ENCODE data around the gene BCL2L15.
A peak's percentile ranks its signal among the peaks of the same experiment; 100 is the strongest.

The BCL2L15 gene

DNA sequence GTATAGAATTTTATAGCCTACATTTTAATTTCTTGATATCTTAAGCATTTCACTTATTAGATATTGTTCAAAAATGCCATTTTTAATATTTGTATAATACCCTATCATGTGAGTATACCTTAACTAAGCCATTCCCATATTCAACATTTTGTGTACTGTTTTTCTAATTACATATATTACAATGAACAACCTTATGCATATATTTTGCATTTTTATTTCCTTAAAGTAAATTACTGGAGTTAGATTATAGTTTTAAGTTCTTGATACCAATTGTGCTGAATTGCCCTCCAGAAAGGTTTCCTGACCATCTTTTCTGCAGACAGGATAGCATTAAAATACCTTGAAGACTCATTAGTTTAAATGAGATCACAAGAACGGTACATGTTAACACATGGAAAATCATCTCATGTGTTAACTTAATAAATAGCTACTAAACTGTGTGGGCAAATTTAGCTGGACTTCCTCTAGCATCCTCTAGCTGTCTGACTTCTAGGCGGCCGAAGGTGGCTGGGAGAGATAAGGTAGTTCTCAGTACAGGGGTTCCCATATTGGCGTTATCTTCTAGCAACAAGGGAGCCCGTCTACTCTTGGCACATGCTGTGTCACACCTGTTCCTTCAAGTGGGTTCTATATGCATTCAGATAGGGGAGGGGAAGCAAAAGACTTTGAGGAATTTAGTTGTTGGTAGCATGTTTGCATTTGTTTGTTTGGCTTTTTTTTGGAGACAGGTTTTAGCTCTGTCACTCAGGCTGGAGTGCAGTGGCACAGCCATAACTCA, 26.7 kb upstream of the BCL2L15 start:
- Histone ChIP-seq H3K14ac (ENCODE audit: low read length) (no peak overlapping the region), H3K4ac (ENCODE audit: low read depth, low read length) (no peak overlapping the region), H3K9me3 (ENCODE audit: insufficient read depth, low read depth, low read length) (no peaks in the 10 kb centered on the region), H2BK120ac (ENCODE audit: insufficient read depth, low read length, poor library complexity) (no peak overlapping the region), H3K79me2 (ENCODE audit: control insufficient read depth, insufficient read depth, low read length, poor library complexity) (no peaks in the 10 kb centered on the region), H4K91ac (ENCODE audit: low read depth, low read length) (no peak overlapping the region), H3K18ac (ENCODE audit: low read length) (no peak overlapping the region), H3K4me1 (ENCODE audit: control insufficient read depth in 1 of 2, insufficient read depth in 2 of 2, low read length in 2 of 2) (no peaks in the 10 kb centered on the region), H3K4me3 (ENCODE audit: low read depth, low read length) (no peak overlapping the region), H2BK12ac (ENCODE audit: low read length) (no peak overlapping the region), H3K36me3 (ENCODE audit: control insufficient read depth in 1 of 2, insufficient read depth in 2 of 2, low read length in 2 of 2) (peaks cover 9 to 19% of the 10 kb centered on the region in 2 experiments), H3K23ac (ENCODE audit: low read length) (no peak overlapping the region), H3K4me2 (ENCODE audit: low read length) (no peak overlapping the region), H4K12ac (ENCODE audit: low read depth, low read length) (no peak overlapping the region), H3K27ac (ENCODE audit: low read depth, low read length) (no peak overlapping the region), H3K9ac (ENCODE audit: low read length) (no peak overlapping the region), H2AFZ (ENCODE audit: insufficient read depth, low read length, poor library complexity) (no peak overlapping the region), H3K27me3 (ENCODE audit: insufficient read depth, low read length) (no peaks in the 10 kb centered on the region), H2AK5ac (ENCODE audit: low read length) (no peak overlapping the region), H2BK5ac (ENCODE audit: low read depth, low read length, poor library complexity) (no peak overlapping the region), H3K79me1 (ENCODE audit: low read length) (no peaks in the 10 kb centered on the region), H4K8ac (ENCODE audit: low read depth, low read length) (no peak overlapping the region)
- WGBS (ENCODE audit: extremely low coverage, insufficient coverage, insufficient read length) = no CpG with 5 or more reads among the region's 5 CpGs
- DNase-seq = no peak

GRCh38 chr1:113913312-113913668, 25.9 kb upstream of the BCL2L15 start:
- no peaks in the 10 kb centered on the region for H3K79me1 ChIP-seq (ENCODE audit: low read length)
- no peak overlapping the region for H3K4me2 ChIP-seq (ENCODE audit: low read length)
- no peak overlapping the region for H3K9ac ChIP-seq (ENCODE audit: low read length)
- H3K14ac ChIP-seq (ENCODE audit: low read length) = no peak overlapping the region
- H4K12ac ChIP-seq (ENCODE audit: low read depth, low read length) = no peak overlapping the region
- H3K79me2 ChIP-seq (ENCODE audit: control insufficient read depth, insufficient read depth, low read length, poor library complexity) = no peaks in the 10 kb centered on the region
- H2AFZ ChIP-seq (ENCODE audit: insufficient read depth, low read length, poor library complexity) = no peak overlapping the region
- H4K91ac ChIP-seq (ENCODE audit: low read depth, low read length) = no peak overlapping the region
- no peak overlapping the region for H3K27ac ChIP-seq (ENCODE audit: low read depth, low read length)
- peaks cover 11 to 22% of the 10 kb centered on the region in 2 experiments for H3K36me3 ChIP-seq (ENCODE audit: control insufficient read depth in 1 of 2, insufficient read depth in 2 of 2, low read length in 2 of 2)
- H4K8ac ChIP-seq (ENCODE audit: low read depth, low read length) = no peak overlapping the region
- no peaks in the 10 kb centered on the region for H3K4me1 ChIP-seq (ENCODE audit: control insufficient read depth in 1 of 2, insufficient read depth in 2 of 2, low read length in 2 of 2)
- no peak overlapping the region for H3K4ac ChIP-seq (ENCODE audit: low read depth, low read length)
- H3K23ac ChIP-seq (ENCODE audit: low read length) = no peak overlapping the region
- H2BK5ac ChIP-seq (ENCODE audit: low read depth, low read length, poor library complexity) = no peak overlapping the region
- WGBS (ENCODE audit: extremely low coverage, insufficient coverage, insufficient read length) = no CpG with 5 or more reads among the region's 3 CpGs
- H2BK12ac ChIP-seq (ENCODE audit: low read length) = no peak overlapping the region
- H2BK120ac ChIP-seq (ENCODE audit: insufficient read depth, low read length, poor library complexity) = no peak overlapping the region
- no peak overlapping the region for H2AK5ac ChIP-seq (ENCODE audit: low read length)
- H3K4me3 ChIP-seq (ENCODE audit: low read depth, low read length) = no peak overlapping the region
- H3K18ac ChIP-seq (ENCODE audit: low read length) = no peak overlapping the region
- DNase-seq = no peak
- H3K27me3 ChIP-seq (ENCODE audit: insufficient read depth, low read length) = no peaks in the 10 kb centered on the region
- no peaks in the 10 kb centered on the region for H3K9me3 ChIP-seq (ENCODE audit: insufficient read depth, low read depth, low read length)

- no peak overlapping the region for H4K91ac ChIP-seq (ENCODE audit: low read depth, low read length)
- H3K9me3 ChIP-seq (ENCODE audit: insufficient read depth, low read depth, low read length) = no peaks in the 10 kb centered on the region
- H3K4me3 ChIP-seq (ENCODE audit: low read depth, low read length) = no peak overlapping the region
- H3K36me3 ChIP-seq (ENCODE audit: control insufficient read depth in 1 of 2, insufficient read depth in 2 of 2, low read length in 2 of 2) = peaks cover 12 to 27% of the 10 kb centered on the region in 2 experiments
- H4K8ac ChIP-seq (ENCODE audit: low read depth, low read length) = no peak overlapping the region
- no peak overlapping the region for H2AK5ac ChIP-seq (ENCODE audit: low read length)
- no peak overlapping the region for H3K18ac ChIP-seq (ENCODE audit: low read length)
- H4K12ac ChIP-seq (ENCODE audit: low read depth, low read length) = no peak overlapping the region
- H3K79me1 ChIP-seq (ENCODE audit: low read length) = no peaks in the 10 kb centered on the region
- H3K9ac ChIP-seq (ENCODE audit: low read length) = no peak overlapping the region
- H3K23ac ChIP-seq (ENCODE audit: low read length) = no peak overlapping the region
- no peaks in the 10 kb centered on the region for H3K27me3 ChIP-seq (ENCODE audit: insufficient read depth, low read length)
- no peak overlapping the region for H2BK5ac ChIP-seq (ENCODE audit: low read depth, low read length, poor library complexity)
- no CpG with 5 or more reads among the region's 6 CpGs for WGBS (ENCODE audit: extremely low coverage, insufficient coverage, insufficient read length)
- no peak overlapping the region for H3K4me2 ChIP-seq (ENCODE audit: low read length)
- no peak overlapping the region for H3K14ac ChIP-seq (ENCODE audit: low read length)
- H3K79me2 ChIP-seq (ENCODE audit: control insufficient read depth, insufficient read depth, low read length, poor library complexity) = no peaks in the 10 kb centered on the region
- H2AFZ ChIP-seq (ENCODE audit: insufficient read depth, low read length, poor library complexity) = no peak overlapping the region
- H3K4me1 ChIP-seq (ENCODE audit: control insufficient read depth in 1 of 2, insufficient read depth in 2 of 2, low read length in 2 of 2) = no peaks in the 10 kb centered on the region
- no peak overlapping the region for H2BK120ac ChIP-seq (ENCODE audit: insufficient read depth, low read length, poor library complexity)
- H3K4ac ChIP-seq (ENCODE audit: low read depth, low read length) = no peak overlapping the region
- no peak for DNase-seq
- H3K27ac ChIP-seq (ENCODE audit: low read depth, low read length) = no peak overlapping the region
- H2BK12ac ChIP-seq (ENCODE audit: low read length) = no peak overlapping the region
These were observed 25.4 kb upstream of the BCL2L15 start for GRCh38 chr1:113912594-113913311.

DNA sequence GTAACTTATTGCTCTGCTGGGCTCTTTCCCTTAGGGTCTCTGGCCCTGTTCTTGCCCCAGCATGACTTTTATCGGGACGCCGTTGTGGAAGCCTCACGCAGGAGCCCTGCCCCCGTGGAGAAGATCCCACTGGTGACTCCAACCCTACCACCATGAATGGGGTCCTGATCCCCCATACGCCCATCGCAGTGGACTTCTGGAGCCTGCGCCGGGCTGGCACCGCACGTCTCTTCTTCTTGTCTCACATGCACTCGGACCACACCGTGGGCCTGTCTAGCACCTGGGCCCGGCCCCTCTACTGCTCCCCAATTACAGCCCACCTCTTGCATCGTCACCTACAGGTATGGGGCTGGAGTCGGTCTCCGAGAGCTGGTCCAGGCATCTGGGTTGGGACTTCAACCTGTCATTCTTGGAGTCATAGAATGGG, 18.1 kb upstream of the BCL2L15 start:
- H3K79me1 ChIP-seq (ENCODE audit: low read length) = peaks cover 6% of the 10 kb centered on the region
- no CpG with 5 or more reads among the region's 17 CpGs for WGBS (ENCODE audit: extremely low coverage, insufficient coverage, insufficient read length)
- H3K4me2 ChIP-seq (ENCODE audit: low read length) = peak overlapping the region; percentile 87
- peak overlapping the region; percentile 35 for H2BK120ac ChIP-seq (ENCODE audit: insufficient read depth, low read length, poor library complexity)
- H3K4me3 ChIP-seq (ENCODE audit: low read depth, low read length) = peak overlapping the region; percentile 88
- peaks cover 3 to 14% of the 10 kb centered on the region in 2 experiments for H3K36me3 ChIP-seq (ENCODE audit: control insufficient read depth in 1 of 2, insufficient read depth in 2 of 2, low read length in 2 of 2)
- no peak overlapping the region for H2BK12ac ChIP-seq (ENCODE audit: low read length)
- H4K91ac ChIP-seq (ENCODE audit: low read depth, low read length) = peak overlapping the region; percentile 30
- H3K9ac ChIP-seq (ENCODE audit: low read length) = peak overlapping the region; percentile 90
- peak overlapping the region; percentile 81 for H4K8ac ChIP-seq (ENCODE audit: low read depth, low read length)
- peak overlapping the region; percentile 39 for H4K12ac ChIP-seq (ENCODE audit: low read depth, low read length)
- H3K23ac ChIP-seq (ENCODE audit: low read length) = no peak overlapping the region
- H3K27me3 ChIP-seq (ENCODE audit: insufficient read depth, low read length) = no peaks in the 10 kb centered on the region
- H2BK5ac ChIP-seq (ENCODE audit: low read depth, low read length, poor library complexity) = peak overlapping the region; percentile 55
- H3K9me3 ChIP-seq (ENCODE audit: insufficient read depth, low read depth, low read length) = no peaks in the 10 kb centered on the region
- H3K14ac ChIP-seq (ENCODE audit: low read length) = peak overlapping the region; percentile 82
- H3K27ac ChIP-seq (ENCODE audit: low read depth, low read length) = peak overlapping the region; percentile 72
- peak; percentile 7 to 33 for DNase-seq
- peaks cover 2% of the 10 kb centered on the region in 2 experiments for H3K4me1 ChIP-seq (ENCODE audit: control insufficient read depth in 1 of 2, insufficient read depth in 2 of 2, low read length in 2 of 2)
- peak overlapping the region; percentile 22 for H3K4ac ChIP-seq (ENCODE audit: low read depth, low read length)
- H3K79me2 ChIP-seq (ENCODE audit: control insufficient read depth, insufficient read depth, low read length, poor library complexity) = peaks cover 7% of the 10 kb centered on the region
- peak overlapping the region; percentile 77 for H2AFZ ChIP-seq (ENCODE audit: insufficient read depth, low read length, poor library complexity)
- peak overlapping the region; percentile 39 for H3K18ac ChIP-seq (ENCODE audit: low read length)
- H2AK5ac ChIP-seq (ENCODE audit: low read length) = no peak overlapping the region
